Type B pancreatic cell (in vitro differentiated cells): Measurements from ENCODE around the gene LRRC7. TPM values are rescaled to one million over a fixed set of nuclear protein-coding genes. Genes with fewer than 3 reads are reported as not detected.

Experiments
- DNase-seq: peaks from one replicate; pipeline ENCODE4 v3.0.0; 2021; ENCODE audit warnings: mixed read lengths; ENCODE audit not compliant: unreplicated experiment; ENCODE audit errors: extremely low spot score
- H3K27ac Mint-ChIP-seq: 2 replicates; pipeline ENCODE4 v1.8.0; 2021; ENCODE audit warnings: mild to moderate bottlenecking, mixed read lengths
- H3K27me3 Mint-ChIP-seq: 2 replicates; pipeline ENCODE4 v1.8.0; 2021; ENCODE audit warnings: mixed read lengths
- H3K36me3 Mint-ChIP-seq: 2 replicates; pipeline ENCODE4 v1.8.0; 2021; ENCODE audit warnings: mixed read lengths
- H3K4me1 Mint-ChIP-seq: one replicate; pipeline ENCODE4 v1.8.0; 2021; ENCODE audit warnings: mixed read lengths; ENCODE audit not compliant: unreplicated experiment
- H3K4me3 Mint-ChIP-seq: 2 replicates; pipeline ENCODE4 v1.8.0; 2021; ENCODE audit warnings: mild to moderate bottlenecking, mixed read lengths
- H3K9me3 Mint-ChIP-seq: 2 replicates; pipeline ENCODE4 v1.8.0; 2021; ENCODE audit warnings: mixed read lengths
- total RNA-seq: library from RNA; stranded (reverse); gene quantifications from 2 replicates; pipeline ENCODE4 v1.2.1, GENCODE V29; 2021; ENCODE audit warnings: low replicate concordance
- TF ChIP-seq, protein P1 (sequence below): fragments of 200-600 bp; sonication (generic); conservative IDR thresholded peaks from 2 replicates; pipeline ENCODE4 v1.5.0; 2021; ENCODE audit warnings: antibody characterized with exemption, mild to moderate bottlenecking

LRRC7 gene
- total RNA-seq, 1 donor from 2014 or later, result 2.8 TPM

DNA sequence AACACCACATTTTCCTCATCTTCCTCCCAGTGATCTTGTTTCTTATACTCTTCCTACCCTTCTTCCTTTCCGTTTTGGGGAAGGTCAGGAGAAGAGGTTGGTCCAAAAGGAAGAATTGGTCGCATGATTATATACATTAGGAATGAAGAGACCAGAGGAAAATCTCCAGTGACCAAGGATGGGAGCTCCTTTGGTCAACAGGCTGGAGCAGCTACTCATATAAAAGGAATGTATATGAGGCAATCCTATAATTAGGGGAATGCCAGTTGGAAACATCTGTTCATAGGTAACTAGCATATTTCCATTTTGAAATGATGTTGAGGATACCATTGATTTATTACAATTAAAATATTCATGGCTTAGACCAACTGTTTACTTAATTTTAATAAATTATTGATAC lies 523.2 kb downstream of the LRRC7 start:
- Mint-ChIP-seq H3K4me3 (no peak overlapping the region), H3K27ac (no peak overlapping the region), H3K9me3 (no peaks in the 10 kb centered on the region), H3K4me1 (no peaks in the 10 kb centered on the region), H3K36me3 (no peaks in the 10 kb centered on the region), H3K27me3 (no peaks in the 10 kb centered on the region)
- TF ChIP-seq, protein P1, sequence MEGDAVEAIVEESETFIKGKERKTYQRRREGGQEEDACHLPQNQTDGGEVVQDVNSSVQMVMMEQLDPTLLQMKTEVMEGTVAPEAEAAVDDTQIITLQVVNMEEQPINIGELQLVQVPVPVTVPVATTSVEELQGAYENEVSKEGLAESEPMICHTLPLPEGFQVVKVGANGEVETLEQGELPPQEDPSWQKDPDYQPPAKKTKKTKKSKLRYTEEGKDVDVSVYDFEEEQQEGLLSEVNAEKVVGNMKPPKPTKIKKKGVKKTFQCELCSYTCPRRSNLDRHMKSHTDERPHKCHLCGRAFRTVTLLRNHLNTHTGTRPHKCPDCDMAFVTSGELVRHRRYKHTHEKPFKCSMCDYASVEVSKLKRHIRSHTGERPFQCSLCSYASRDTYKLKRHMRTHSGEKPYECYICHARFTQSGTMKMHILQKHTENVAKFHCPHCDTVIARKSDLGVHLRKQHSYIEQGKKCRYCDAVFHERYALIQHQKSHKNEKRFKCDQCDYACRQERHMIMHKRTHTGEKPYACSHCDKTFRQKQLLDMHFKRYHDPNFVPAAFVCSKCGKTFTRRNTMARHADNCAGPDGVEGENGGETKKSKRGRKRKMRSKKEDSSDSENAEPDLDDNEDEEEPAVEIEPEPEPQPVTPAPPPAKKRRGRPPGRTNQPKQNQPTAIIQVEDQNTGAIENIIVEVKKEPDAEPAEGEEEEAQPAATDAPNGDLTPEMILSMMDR, result no peak
- DNase-seq, result no peak

DNA sequence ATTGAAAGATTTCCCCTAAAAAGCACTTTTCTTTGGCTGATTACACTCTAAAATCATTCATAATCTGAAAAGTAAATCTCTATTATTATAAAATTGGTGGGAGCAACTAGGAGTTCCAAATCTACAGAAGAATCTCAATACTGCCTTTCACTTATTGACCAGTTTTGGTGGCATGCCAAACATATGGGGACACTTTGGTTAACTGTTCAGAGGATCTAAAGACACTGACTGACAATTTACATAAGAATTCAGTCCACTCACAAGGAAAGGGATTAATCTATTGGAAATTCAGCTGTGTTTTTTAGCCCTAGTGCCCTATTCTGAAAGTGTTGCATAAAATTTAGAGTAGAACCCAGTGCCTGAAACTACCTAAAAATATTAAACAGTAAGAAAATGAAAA lies 524.1 kb downstream of the LRRC7 start:
- Mint-ChIP-seq H3K4me1 (no peaks in the 10 kb centered on the region), H3K27ac (no peak overlapping the region), H3K36me3 (no peaks in the 10 kb centered on the region), H3K4me3 (no peak overlapping the region), H3K27me3 (no peaks in the 10 kb centered on the region), H3K9me3 (no peaks in the 10 kb centered on the region)
- no peak for DNase-seq
- TF ChIP-seq, protein P1, result no peak

DNA sequence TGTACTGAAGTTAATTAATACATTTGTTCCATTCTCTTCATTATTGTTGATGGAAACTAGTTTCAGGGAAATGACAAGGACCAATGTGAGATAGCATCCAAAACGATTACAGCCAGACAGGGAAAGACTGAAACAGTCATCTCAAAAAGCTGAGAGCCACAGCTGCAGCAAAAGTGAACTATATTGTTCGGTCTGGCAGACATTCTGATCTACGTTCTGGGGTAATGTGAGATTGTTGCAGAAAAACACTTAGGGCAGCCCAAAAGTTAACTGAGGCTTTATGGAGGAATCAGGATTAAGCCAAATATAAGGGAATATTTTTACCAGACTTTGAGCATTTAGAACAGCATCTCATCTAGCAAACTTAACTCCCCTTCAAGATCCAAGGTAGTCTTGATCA lies 524.8 kb downstream of the LRRC7 start:
- Mint-ChIP-seq H3K27me3 (no peaks in the 10 kb centered on the region), H3K36me3 (no peaks in the 10 kb centered on the region), H3K9me3 (no peaks in the 10 kb centered on the region), H3K4me1 (no peaks in the 10 kb centered on the region), H3K27ac (no peak overlapping the region), H3K4me3 (no peak overlapping the region)
- DNase-seq, result no peak
- TF ChIP-seq, protein P1, result no peak

DNA sequence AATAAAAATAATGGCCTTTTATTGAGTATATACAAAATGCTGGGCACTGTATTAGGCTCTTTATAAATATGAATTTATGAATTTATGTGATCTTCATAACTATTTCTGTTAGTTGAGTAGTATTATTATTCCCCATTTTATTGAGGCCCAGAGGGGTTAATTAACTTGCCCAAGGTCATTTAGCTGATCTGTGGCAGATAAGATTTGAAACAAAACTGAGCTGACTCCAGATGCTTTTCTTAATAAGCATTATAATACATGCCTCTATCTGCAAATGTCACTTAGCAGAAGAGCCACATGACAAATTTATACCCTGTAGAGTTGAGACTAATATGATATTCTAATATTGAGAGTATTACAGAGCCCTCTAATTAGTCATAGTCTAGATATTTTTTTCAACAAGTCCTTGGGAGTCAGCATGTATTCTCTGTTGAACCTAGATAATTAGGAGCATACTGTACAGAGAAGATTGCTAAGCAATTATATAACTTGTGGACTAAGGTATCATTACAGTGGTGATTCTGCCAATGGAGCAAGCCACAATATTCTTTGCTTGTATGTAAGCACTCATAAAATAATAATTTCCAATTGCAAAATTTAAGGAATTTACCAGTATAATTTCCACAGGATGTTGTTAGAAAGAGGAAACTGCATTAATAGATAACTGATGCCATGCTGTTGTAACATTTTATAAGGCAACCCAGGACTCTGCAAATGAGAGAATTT lies 525.7 kb downstream of the LRRC7 start:
- Mint-ChIP-seq H3K9me3 (no peaks in the 10 kb centered on the region), H3K27ac (no peak overlapping the region), H3K4me3 (no peak overlapping the region), H3K4me1 (no peaks in the 10 kb centered on the region), H3K27me3 (no peaks in the 10 kb centered on the region), H3K36me3 (no peaks in the 10 kb centered on the region)
- DNase-seq, result no peak
- TF ChIP-seq, protein P1, result no peak

DNA sequence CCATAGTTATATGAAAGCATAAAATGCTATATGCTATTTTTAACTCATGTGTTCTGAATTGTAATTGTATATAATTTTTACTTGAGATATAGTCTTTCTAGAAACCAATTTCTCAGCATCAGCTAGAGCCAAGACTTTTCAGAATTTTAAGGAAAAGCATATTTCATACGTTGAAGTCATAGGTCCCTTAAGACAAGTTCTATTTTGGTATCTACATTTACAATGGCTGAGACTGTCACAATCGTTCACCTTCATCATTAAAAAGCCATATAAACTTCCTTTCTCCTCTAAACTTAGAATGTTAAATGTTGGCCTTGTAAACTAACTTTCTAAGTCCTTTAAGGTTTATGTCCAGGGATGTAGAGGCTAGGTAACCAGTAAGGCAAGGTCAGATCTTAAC lies 533.5 kb downstream of the LRRC7 start:
- Mint-ChIP-seq H3K9me3 (no peaks in the 10 kb centered on the region), H3K27ac (no peak overlapping the region), H3K4me3 (no peak overlapping the region), H3K4me1 (no peaks in the 10 kb centered on the region), H3K27me3 (no peaks in the 10 kb centered on the region), H3K36me3 (no peaks in the 10 kb centered on the region)
- DNase-seq, result no peak
- TF ChIP-seq, protein P1, result no peak
